ENCODE data around the gene RNF168.

The RNF168 gene

DNA sequence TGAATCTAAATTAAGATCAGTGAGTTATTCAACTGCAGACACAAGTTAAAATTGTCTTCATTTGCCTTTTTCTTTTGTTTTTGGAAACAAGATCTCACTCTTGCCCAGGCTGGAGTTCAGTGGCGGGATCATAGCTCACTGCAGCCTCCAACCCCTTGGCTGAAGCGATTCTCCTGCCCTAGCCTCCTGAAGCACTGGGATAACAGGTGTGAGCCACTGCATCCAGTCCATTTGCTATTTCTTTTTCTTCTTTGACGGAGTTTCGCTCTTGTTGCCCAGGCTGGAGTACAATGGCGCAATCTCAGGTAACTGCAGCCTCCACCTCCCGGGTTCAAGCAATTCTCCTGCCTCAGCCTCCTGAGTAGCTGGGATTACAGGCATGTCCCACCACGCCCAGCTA, 10.3 kb downstream of the RNF168 start:
- no peak overlapping the region for H3K4me3 ChIP-seq (ENCODE audit: low read depth, low read length)
- DNase-seq (ENCODE audit: low read depth), result no peak
- TF ChIP-seq MYC (IDR thresholded peaks at IDR 0.05; ENCODE audit: low read depth, low read length) (no peak), CTCF (IDR thresholded peaks at IDR 0.05; ENCODE audit: low read depth, low read length) (no peak), POLR2A (IDR thresholded peaks at IDR 0.05; ENCODE audit: extremely low read depth, insufficient read length) (no peak)

- no peak for DNase-seq (ENCODE audit: low read depth)
- TF ChIP-seq, protein P1, sequence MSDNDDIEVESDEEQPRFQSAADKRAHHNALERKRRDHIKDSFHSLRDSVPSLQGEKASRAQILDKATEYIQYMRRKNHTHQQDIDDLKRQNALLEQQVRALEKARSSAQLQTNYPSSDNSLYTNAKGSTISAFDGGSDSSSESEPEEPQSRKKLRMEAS (IDR thresholded peaks at IDR 0.05; ENCODE audit: low read depth, low read length), result no peak
- TF ChIP-seq MYC (IDR thresholded peaks at IDR 0.05; ENCODE audit: low read depth, low read length), result no peak
- TF ChIP-seq CTCF (IDR thresholded peaks at IDR 0.05; ENCODE audit: low read depth, low read length), result no peak
- no peak for TF ChIP-seq POLR2A (IDR thresholded peaks at IDR 0.05; ENCODE audit: extremely low read depth, insufficient read length)
Observed at GRCh38 chr3:196492080-196492479, 11.5 kb downstream of the RNF168 start.

DNA sequence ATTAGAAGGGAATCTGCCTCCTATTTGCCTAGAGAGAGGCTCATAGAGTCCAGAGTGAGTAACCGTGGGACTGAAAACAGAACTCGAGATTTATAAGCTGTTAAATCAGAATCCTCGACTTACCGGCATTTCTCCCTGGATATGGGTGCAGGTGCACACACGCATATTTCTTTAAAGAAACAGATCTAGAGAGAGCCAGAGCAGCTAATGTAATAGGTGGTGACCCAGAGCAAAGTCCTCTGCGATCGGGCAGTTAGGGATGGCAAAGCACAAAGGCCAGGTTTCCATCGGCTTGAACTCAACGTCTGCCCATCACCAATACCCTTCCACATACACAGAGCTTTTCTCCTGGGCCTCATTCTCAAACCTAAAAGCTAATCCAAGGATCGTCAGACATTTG, 13.8 kb downstream of the RNF168 start:
- DNase-seq (ENCODE audit: low read depth), result no peak
- TF ChIP-seq, protein P1 (IDR thresholded peaks at IDR 0.05; ENCODE audit: low read depth, low read length), result no peak
- TF ChIP-seq MYC (IDR thresholded peaks at IDR 0.05; ENCODE audit: low read depth, low read length) (no peak), CTCF (IDR thresholded peaks at IDR 0.05; ENCODE audit: low read depth, low read length) (no peak), POLR2A (IDR thresholded peaks at IDR 0.05; ENCODE audit: extremely low read depth, insufficient read length) (no peak)
- H3K4me3 ChIP-seq (ENCODE audit: low read depth, low read length), result no peak overlapping the region

More at GRCh38 chr3:196492080-196492479, 11.5 kb downstream of the RNF168 start:
- no peak overlapping the region for H3K4me3 ChIP-seq (ENCODE audit: low read depth, low read length)

DNA sequence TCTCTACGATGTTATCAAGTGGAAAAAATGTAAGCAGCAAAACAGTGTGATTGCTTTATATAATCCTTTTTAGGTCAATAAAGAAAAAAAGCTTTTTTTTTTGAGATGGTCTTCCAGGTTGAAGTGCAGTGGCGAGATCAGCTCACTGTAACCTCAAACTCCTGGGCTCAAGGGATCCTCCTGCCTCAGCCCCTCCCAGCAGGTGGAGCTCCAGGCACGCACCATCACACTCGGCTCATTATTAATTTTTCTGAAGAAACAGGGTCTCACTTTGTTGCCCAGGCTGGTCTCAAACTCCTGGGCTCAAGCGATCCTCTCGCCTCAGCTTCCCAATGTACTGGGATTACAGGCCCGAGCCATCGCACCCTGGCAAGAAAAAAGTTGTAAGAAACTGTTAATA, 17.3 kb downstream of the RNF168 start:
- peak; percentile 23 for DNase-seq (ENCODE audit: low read depth)
- H3K4me3 ChIP-seq (ENCODE audit: low read depth, low read length), result no peak overlapping the region
- TF ChIP-seq POLR2A (IDR thresholded peaks at IDR 0.05; ENCODE audit: extremely low read depth, insufficient read length), result no peak
- TF ChIP-seq, protein P1 (IDR thresholded peaks at IDR 0.05; ENCODE audit: low read depth, low read length), result no peak
- peak; percentile 31 for TF ChIP-seq CTCF (IDR thresholded peaks at IDR 0.05; ENCODE audit: low read depth, low read length)
- no peak for TF ChIP-seq MYC (IDR thresholded peaks at IDR 0.05; ENCODE audit: low read depth, low read length)

DNA sequence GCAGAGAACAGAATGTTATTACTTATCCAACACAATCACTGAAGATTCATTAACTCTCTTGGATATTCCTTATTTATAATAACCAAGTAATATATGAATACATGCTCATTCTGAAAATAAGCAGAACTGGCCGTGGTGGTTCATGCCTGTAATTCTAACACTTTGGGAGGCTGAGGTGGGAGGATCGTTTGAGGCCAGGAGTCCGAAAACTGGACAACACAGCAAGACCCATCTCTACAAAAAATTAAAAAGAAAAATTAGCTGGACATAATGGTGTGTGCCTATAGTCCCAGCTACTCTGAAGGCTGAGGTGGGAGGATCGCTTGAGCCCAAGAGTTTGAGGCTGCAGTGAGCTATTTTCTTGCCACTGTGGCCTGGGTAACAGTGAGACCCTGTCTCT, 25.9 kb downstream of the RNF168 start:
- DNase-seq (ENCODE audit: low read depth), result no peak
- TF ChIP-seq CTCF (IDR thresholded peaks at IDR 0.05; ENCODE audit: low read depth, low read length) (no peak), POLR2A (IDR thresholded peaks at IDR 0.05; ENCODE audit: extremely low read depth, insufficient read length) (no peak), MYC (IDR thresholded peaks at IDR 0.05; ENCODE audit: low read depth, low read length) (no peak)
- TF ChIP-seq, protein P1 (IDR thresholded peaks at IDR 0.05; ENCODE audit: low read depth, low read length), result no peak

GRCh38 chr3:196472286-196472685, 31.3 kb downstream of the RNF168 start:
- DNase-seq (ENCODE audit: low read depth), result no peak
- H3K4me3 ChIP-seq (ENCODE audit: low read depth, low read length), result no peak overlapping the region
- TF ChIP-seq MYC (IDR thresholded peaks at IDR 0.05; ENCODE audit: low read depth, low read length) (no peak), CTCF (IDR thresholded peaks at IDR 0.05; ENCODE audit: low read depth, low read length) (no peak), POLR2A (IDR thresholded peaks at IDR 0.05; ENCODE audit: extremely low read depth, insufficient read length) (no peak)
- TF ChIP-seq, protein P1 (IDR thresholded peaks at IDR 0.05; ENCODE audit: low read depth, low read length), result no peak

More for the DNA sequence above, 25.9 kb downstream of the RNF168 start:
- H3K4me3 ChIP-seq (ENCODE audit: low read depth, low read length), result no peak overlapping the region
